PC-9 (cell line): ENCODE data around the gene PJA2. TPM values are rescaled to one million over a fixed set of nuclear protein-coding genes. Genes with fewer than 3 reads are reported as not detected.

ENCODE experiments used
- BruUV-seq: library from RNA; stranded (reverse); fragments of 400-500 nt; replicated peaks from 2 replicates; lab custom pipeline; 2021; lab: Mats Ljungman, UMichigan
- CTCF ChIA-PET: fragments of 300-600 bp; sonication (Branson Sonifier 250); formaldehyde crosslinking; loops from one replicate; lab custom pipeline; 2022; ENCODE audit warnings: antibody characterized with exemption; lab: Charles Lee
- POLR2A ChIA-PET: fragments of 300-600 bp; sonication (Branson Sonifier 250); formaldehyde crosslinking; loops from one replicate; lab custom pipeline; 2022; ENCODE audit warnings: antibody characterized with exemption; ENCODE audit not compliant: unreplicated experiment; lab: Charles Lee
- DNase-seq, 2 experiments: peaks; one replicate each; pipeline versions ENCODE4 v3.0.0 to v3.0.0-alpha.2; 2015 to 2022; ENCODE audit warnings: mixed read lengths in 1 of 2
- H2AFZ ChIP-seq: fragments of 200-600 bp; sonication (generic); 2 replicates; pipeline ENCODE4 v1.8.1; 2017; ENCODE audit warnings: antibody characterized with exemption
- H3F3A ChIP-seq: fragments of 200-600 bp; sonication (generic); 2 replicates; pipeline ENCODE4 v1.8.1; 2017; ENCODE audit warnings: antibody characterized with exemption, mild to moderate bottlenecking, low read depth; ENCODE audit not compliant: insufficient read depth
- H3K27ac ChIP-seq: fragments of 200-600 bp; sonication (generic); 2 replicates; pipeline ENCODE4 v1.6.1; 2016; ENCODE audit warnings: mixed run types
- H3K27me3 ChIP-seq: fragments of 200-600 bp; sonication (generic); 2 replicates; pipeline ENCODE4 v1.6.1; 2016; ENCODE audit warnings: low read depth, mixed run types; ENCODE audit not compliant: insufficient read depth
- H3K36me3 ChIP-seq: fragments of 200-600 bp; sonication (generic); 2 replicates; pipeline ENCODE4 v1.6.1; 2016; ENCODE audit warnings: low read depth, mixed run types
- H3K4me1 ChIP-seq: fragments of 200-600 bp; sonication (generic); replicated peaks from 2 replicates; pipeline ENCODE4 v1.6.1; 2016; ENCODE audit warnings: mixed run types; ENCODE audit not compliant: insufficient read depth
- H3K4me2 ChIP-seq: fragments of 200-600 bp; sonication (generic); 2 replicates; pipeline ENCODE4 v1.6.1; 2017; ENCODE audit warnings: mixed run types
- H3K4me3 ChIP-seq: fragments of 200-600 bp; sonication (generic); 2 replicates; pipeline ENCODE4 v1.6.1; 2016; ENCODE audit warnings: mixed run types
- H3K79me2 ChIP-seq: fragments of 200-600 bp; sonication (generic); 2 replicates; pipeline ENCODE4 v1.6.1; 2017; ENCODE audit warnings: low read depth, mixed run types
- H3K9me2 ChIP-seq: fragments of 200-600 bp; sonication (generic); 2 replicates; pipeline ENCODE4 v1.8.1; 2017; ENCODE audit warnings: mild to moderate bottlenecking; ENCODE audit not compliant: insufficient read depth
- H3K9me3 ChIP-seq: fragments of 200-600 bp; sonication (generic); 2 replicates; pipeline ENCODE4 v1.8.1; 2016; ENCODE audit warnings: low read depth; ENCODE audit not compliant: insufficient read depth
- H4K20me1 ChIP-seq: fragments of 200-600 bp; sonication (generic); 2 replicates; pipeline ENCODE4 v1.8.1; 2017; ENCODE audit not compliant: insufficient read depth
- EZH2 ChIP-seq: fragments of 200-600 bp; sonication (generic); IDR thresholded peaks from 2 replicates; pipeline ENCODE4 v1.8.0; 2017; ENCODE audit warnings: antibody characterized with exemption, low read depth
- intact Hi-C: fragments of 100-400 bp; cut with micrococcal nuclease; formaldehyde crosslinking; loops from one replicate; pipeline ENCODE4 v1.10.0; 2022; ENCODE audit not compliant: unreplicated experiment
- total RNA-seq: library from RNA; stranded (reverse); gene quantifications from 2 replicates; pipeline ENCODE4 v1.2.3, GENCODE V29; 2021
- TF ChIP-seq, protein P1 (sequence below): fragments of 200-600 bp; sonication (generic); conservative IDR thresholded peaks from 2 replicates; pipeline ENCODE4 v1.6.1; 2017; ENCODE audit warnings: mixed run types, antibody characterized with exemption, mild to moderate bottlenecking, moderate library complexity

The PJA2 gene
- total RNA-seq, 1 experiment from 2014 or later = 29.9 TPM

DNA sequence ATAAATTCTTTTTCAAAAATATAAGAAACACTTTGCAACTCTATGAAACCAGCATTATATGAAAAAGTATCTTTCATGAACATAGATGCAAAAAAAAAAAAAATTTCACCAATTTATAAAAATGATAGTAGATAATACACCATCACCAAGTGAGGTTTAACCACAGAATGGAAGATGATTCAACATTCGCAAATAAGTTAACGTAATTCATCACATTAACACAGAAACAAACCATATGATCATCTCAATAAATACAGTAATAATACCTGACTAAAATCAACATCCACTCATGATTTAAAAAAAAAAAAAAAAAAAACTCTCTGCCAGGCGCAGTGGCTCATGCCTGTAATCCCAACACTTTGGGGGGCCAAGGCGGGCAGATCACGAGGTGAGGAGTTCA lies 6.3 kb downstream of the PJA2 start:
- POLR2A ChIA-PET = no interaction called here
- CTCF ChIA-PET = no interaction called here
- peaks cover 87% of the 10 kb centered on the region for H3K79me2 ChIP-seq
- no peak overlapping the region for H3K4me3 ChIP-seq
- no peak overlapping the region for H3K4me2 ChIP-seq
- BruUV-seq = no TSS peak
- no peak overlapping the region for H2AFZ ChIP-seq
- no peaks in the 10 kb centered on the region for H3K9me2 ChIP-seq
- DNase-seq = no peak
- H3F3A ChIP-seq = peaks cover 3% of the 10 kb centered on the region; the same call in 1 of the 2 replicates
- H3K4me1 ChIP-seq = peaks cover 21% of the 10 kb centered on the region
- TF ChIP-seq, protein P1, sequence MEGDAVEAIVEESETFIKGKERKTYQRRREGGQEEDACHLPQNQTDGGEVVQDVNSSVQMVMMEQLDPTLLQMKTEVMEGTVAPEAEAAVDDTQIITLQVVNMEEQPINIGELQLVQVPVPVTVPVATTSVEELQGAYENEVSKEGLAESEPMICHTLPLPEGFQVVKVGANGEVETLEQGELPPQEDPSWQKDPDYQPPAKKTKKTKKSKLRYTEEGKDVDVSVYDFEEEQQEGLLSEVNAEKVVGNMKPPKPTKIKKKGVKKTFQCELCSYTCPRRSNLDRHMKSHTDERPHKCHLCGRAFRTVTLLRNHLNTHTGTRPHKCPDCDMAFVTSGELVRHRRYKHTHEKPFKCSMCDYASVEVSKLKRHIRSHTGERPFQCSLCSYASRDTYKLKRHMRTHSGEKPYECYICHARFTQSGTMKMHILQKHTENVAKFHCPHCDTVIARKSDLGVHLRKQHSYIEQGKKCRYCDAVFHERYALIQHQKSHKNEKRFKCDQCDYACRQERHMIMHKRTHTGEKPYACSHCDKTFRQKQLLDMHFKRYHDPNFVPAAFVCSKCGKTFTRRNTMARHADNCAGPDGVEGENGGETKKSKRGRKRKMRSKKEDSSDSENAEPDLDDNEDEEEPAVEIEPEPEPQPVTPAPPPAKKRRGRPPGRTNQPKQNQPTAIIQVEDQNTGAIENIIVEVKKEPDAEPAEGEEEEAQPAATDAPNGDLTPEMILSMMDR = no peak
- no peak for TF ChIP-seq EZH2
- H3K27ac ChIP-seq = no peak overlapping the region
- H3K36me3 ChIP-seq = no peaks in the 10 kb centered on the region
- H3K9me3 ChIP-seq = 0 out of 2 replicates have a peak, but pooled peaks cover 3% of the 10 kb centered on the region
- no peaks in the 10 kb centered on the region; the same call in 1 of the 2 replicates for H4K20me1 ChIP-seq
- intact Hi-C loops = no loop called here
- H3K27me3 ChIP-seq = no peaks in the 10 kb centered on the region

DNA sequence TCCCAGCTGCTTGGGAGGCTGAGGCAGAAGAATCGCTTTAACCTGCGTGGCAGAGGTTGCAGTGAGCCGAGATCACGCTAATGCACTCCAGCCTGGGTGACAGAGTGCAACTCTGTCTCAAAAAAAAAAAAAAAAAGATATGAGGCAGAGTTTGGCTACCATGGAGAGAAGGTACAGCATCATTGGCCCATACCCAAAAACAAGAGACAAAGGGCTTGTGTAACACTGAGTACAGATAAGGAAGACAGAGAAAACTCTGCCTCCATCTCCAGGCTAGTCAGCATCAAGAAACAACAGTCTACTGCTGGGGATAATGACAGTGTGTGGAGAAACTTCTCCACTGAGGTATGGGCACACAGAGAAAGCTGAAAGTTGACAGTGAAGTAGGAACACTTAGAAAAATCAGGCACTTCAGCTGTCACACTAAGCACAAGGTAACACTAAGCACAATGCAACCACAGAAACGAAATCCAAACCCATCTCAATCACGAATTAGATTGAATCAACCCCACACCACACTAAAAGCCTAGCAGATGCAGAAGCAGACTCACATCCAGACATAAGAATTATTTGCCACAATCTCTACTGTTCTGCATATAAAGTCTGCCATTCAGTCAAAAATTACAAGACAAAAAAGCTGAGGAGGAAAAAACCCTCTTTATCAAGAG lies 10.5 kb downstream of the PJA2 start:
- H3K4me1 ChIP-seq = no peaks in the 10 kb centered on the region
- intact Hi-C loops = no loop called here
- DNase-seq = no peak
- H2AFZ ChIP-seq = no peak overlapping the region
- no peaks in the 10 kb centered on the region for H3K27me3 ChIP-seq
- H3K27ac ChIP-seq = no peak overlapping the region
- no peaks in the 10 kb centered on the region for H3K9me3 ChIP-seq
- POLR2A ChIA-PET = interaction anchor here (0.7 kb wide), 1 partner anchor 318 kb away, joined by 3 read pairs; no protein-coding TSS in a partner anchor
- H3K4me3 ChIP-seq = no peak overlapping the region
- CTCF ChIA-PET = no interaction called here
- H3K36me3 ChIP-seq = no peaks in the 10 kb centered on the region
- no TSS peak for BruUV-seq
- no peaks in the 10 kb centered on the region for H3F3A ChIP-seq
- no peak overlapping the region for H3K4me2 ChIP-seq
- no peak for TF ChIP-seq EZH2
- TF ChIP-seq, protein P1 = no peak
- H4K20me1 ChIP-seq = peaks cover 5% of the 10 kb centered on the region
- H3K9me2 ChIP-seq = no peaks in the 10 kb centered on the region
- peaks cover 67% of the 10 kb centered on the region for H3K79me2 ChIP-seq

DNA sequence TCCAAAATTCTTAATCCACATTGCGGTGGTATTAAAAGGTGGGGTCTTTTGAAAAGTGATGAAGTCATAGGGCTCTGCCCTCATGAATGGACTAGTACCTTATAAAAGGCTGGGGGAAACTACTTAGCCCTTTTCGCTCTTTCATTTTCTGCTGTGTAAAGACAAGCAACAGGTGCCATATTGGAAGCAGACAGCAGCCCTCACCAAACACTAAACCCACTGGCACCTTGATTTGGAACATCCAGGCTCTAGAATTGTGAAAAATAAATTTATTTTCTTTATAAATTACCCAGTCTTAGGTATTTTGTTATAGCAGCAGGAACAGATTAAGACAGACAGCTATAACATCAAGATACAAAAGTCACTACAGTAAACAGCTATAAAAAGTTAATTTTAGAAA lies 12.8 kb downstream of the PJA2 start:
- no peaks in the 10 kb centered on the region for H3K36me3 ChIP-seq
- ChIA-PET POLR2A (no interaction called here), CTCF (no interaction called here)
- DNase-seq = no peak
- H3F3A ChIP-seq = no peaks in the 10 kb centered on the region
- H2AFZ ChIP-seq = no peak overlapping the region
- peaks cover 57% of the 10 kb centered on the region for H3K79me2 ChIP-seq
- TF ChIP-seq, protein P1 = no peak
- TF ChIP-seq EZH2 = no peak
- no peak overlapping the region for H3K4me3 ChIP-seq
- H3K27me3 ChIP-seq = no peaks in the 10 kb centered on the region
- H3K27ac ChIP-seq = no peak overlapping the region
- H3K4me1 ChIP-seq = no peaks in the 10 kb centered on the region
- BruUV-seq = no TSS peak
- intact Hi-C loops = no loop called here
- H3K9me3 ChIP-seq = no peaks in the 10 kb centered on the region
- H3K4me2 ChIP-seq = no peak overlapping the region
- no peaks in the 10 kb centered on the region for H3K9me2 ChIP-seq
- peaks cover 5% of the 10 kb centered on the region for H4K20me1 ChIP-seq
